IPS DF 6.9 (cell line): Measurements from ENCODE around the gene CLEC20A.

Experiments
- DNase-seq: peaks from one replicate; pipeline ENCODE4 v3.0.0-alpha.2; 2013; ENCODE audit warnings: low read depth, low spot score
- H3K27ac ChIP-seq: one replicate; pipeline ENCODE4 v1.5.1; 2013; ENCODE audit warnings: low read length, control low read depth
- H3K27me3 ChIP-seq: 2 replicates; pipeline ENCODE4 v1.6.1; 2013; ENCODE audit warnings: mild to moderate bottlenecking, low read length; ENCODE audit not compliant: control insufficient read depth, insufficient read depth
- H3K36me3 ChIP-seq: 2 replicates; pipeline ENCODE4 v1.6.1; 2013; ENCODE audit warnings: low read length; ENCODE audit not compliant: control insufficient read depth, insufficient read depth
- H3K4me1 ChIP-seq: 2 replicates; pipeline ENCODE4 v1.6.1; 2013; ENCODE audit warnings: low read length; ENCODE audit not compliant: control insufficient read depth, insufficient read depth
- H3K4me3 ChIP-seq: 2 replicates; pipeline ENCODE4 v1.5.1; 2013; ENCODE audit warnings: mild to moderate bottlenecking, low read length
- H3K9me3 ChIP-seq: 2 replicates; pipeline ENCODE4 v1.6.1; 2013; ENCODE audit warnings: low read length, inconsistent platforms; ENCODE audit not compliant: control insufficient read depth, insufficient read depth
- WGBS: extraction: QIAGEN DNeasy Blood & Tissue Kit; methylation state at CpG from one replicate; pipeline ENCODE4 v1.1.7; 2013; ENCODE audit warnings: mixed read lengths, missing lambda C conversion rate; ENCODE audit not compliant: insufficient read length, insufficient coverage; 5-methylcytosine and 5-hydroxymethylcytosine counted together

The CLEC20A gene

GRCh38 chr1:178500091-178500770 is 3.5 kb upstream of the CLEC20A start:
- no CpG with 5 or more reads among the region's 11 CpGs for WGBS
- DNase-seq: no peak

GRCh38 chr1:178498896-178499675 is 2.3 kb upstream of the CLEC20A start:
- DNase-seq: no peak
- Histone ChIP-seq H3K4me3 (no peak overlapping the region), H3K27me3 (no peaks in the 10 kb centered on the region), H3K27ac (no peak overlapping the region), H3K9me3 (no peaks in the 10 kb centered on the region), H3K36me3 (no peaks in the 10 kb centered on the region), H3K4me1 (no peaks in the 10 kb centered on the region)
- no CpG with 5 or more reads among the region's 16 CpGs for WGBS

More at GRCh38 chr1:178500091-178500770, 3.5 kb upstream of the CLEC20A start:
- H3K9me3 ChIP-seq: no peaks in the 10 kb centered on the region
- H3K4me1 ChIP-seq: no peaks in the 10 kb centered on the region
- no peak overlapping the region for H3K27ac ChIP-seq
- H3K36me3 ChIP-seq: no peaks in the 10 kb centered on the region
- H3K4me3 ChIP-seq: no peak overlapping the region
- H3K27me3 ChIP-seq: no peaks in the 10 kb centered on the region

- H3K27ac ChIP-seq: no peak overlapping the region
- no peaks in the 10 kb centered on the region for H3K36me3 ChIP-seq
- H3K4me3 ChIP-seq: no peak overlapping the region
- no peaks in the 10 kb centered on the region for H3K9me3 ChIP-seq
- DNase-seq: no peak
- no peaks in the 10 kb centered on the region for H3K27me3 ChIP-seq
- H3K4me1 ChIP-seq: no peaks in the 10 kb centered on the region
- WGBS: no CpG with 5 or more reads among the region's 7 CpGs
These were observed 1.2 kb upstream of the CLEC20A start for GRCh38 chr1:178497903-178498478.

GRCh38 chr1:178495741-178496409 is 889 bp downstream of the CLEC20A start:
- no peak overlapping the region for H3K4me3 ChIP-seq
- WGBS: no CpG with 5 or more reads among the region's 16 CpGs
- no peak overlapping the region for H3K27ac ChIP-seq
- no peaks in the 10 kb centered on the region for H3K9me3 ChIP-seq
- no peak for DNase-seq
- H3K27me3 ChIP-seq: no peaks in the 10 kb centered on the region
- H3K36me3 ChIP-seq: no peaks in the 10 kb centered on the region
- no peaks in the 10 kb centered on the region for H3K4me1 ChIP-seq

GRCh38 chr1:178495158-178495557 is 1.6 kb downstream of the CLEC20A start:
- DNase-seq: no peak
- no peaks in the 10 kb centered on the region for H3K36me3 ChIP-seq
- no peak overlapping the region for H3K27ac ChIP-seq
- H3K27me3 ChIP-seq: no peaks in the 10 kb centered on the region
- no peaks in the 10 kb centered on the region for H3K4me1 ChIP-seq
- no peaks in the 10 kb centered on the region for H3K9me3 ChIP-seq
- no peak overlapping the region for H3K4me3 ChIP-seq
- no CpG with 5 or more reads among the region's 1 CpG for WGBS

- Histone ChIP-seq H3K27ac (no peak overlapping the region), H3K4me1 (no peaks in the 10 kb centered on the region)
- no CpG with 5 or more reads among the region's 13 CpGs for WGBS
These were observed 2.2 kb downstream of the CLEC20A start for GRCh38 chr1:178494569-178494971.

GRCh38 chr1:178493301-178493741 is 3.4 kb downstream of the CLEC20A start:
- H3K27me3 ChIP-seq: no peaks in the 10 kb centered on the region
- H3K4me3 ChIP-seq: no peak overlapping the region
- no peaks in the 10 kb centered on the region for H3K9me3 ChIP-seq
- no peaks in the 10 kb centered on the region for H3K4me1 ChIP-seq
- no peak overlapping the region for H3K27ac ChIP-seq
- no peaks in the 10 kb centered on the region for H3K36me3 ChIP-seq
- no CpG with 5 or more reads among the region's 16 CpGs for WGBS
- no peak for DNase-seq

More at GRCh38 chr1:178494569-178494971, 2.2 kb downstream of the CLEC20A start:
- H3K36me3 ChIP-seq: no peaks in the 10 kb centered on the region
- H3K4me3 ChIP-seq: no peak overlapping the region
- no peaks in the 10 kb centered on the region for H3K27me3 ChIP-seq
- no peaks in the 10 kb centered on the region for H3K9me3 ChIP-seq
- no peak for DNase-seq

- Histone ChIP-seq H3K27me3 (no peaks in the 10 kb centered on the region), H3K4me3 (no peak overlapping the region), H3K4me1 (no peaks in the 10 kb centered on the region), H3K27ac (no peak overlapping the region), H3K36me3 (no peaks in the 10 kb centered on the region), H3K9me3 (no peaks in the 10 kb centered on the region)
- no CpG with 5 or more reads among the region's 11 CpGs for WGBS
- no peak for DNase-seq
These were observed 4.4 kb downstream of the CLEC20A start for GRCh38 chr1:178492341-178492740.

- DNase-seq: no peak
- no CpG with 5 or more reads among the region's 4 CpGs for WGBS
- H3K36me3 ChIP-seq: no peaks in the 10 kb centered on the region; the same call in 1 of the 2 replicates
- H3K4me1 ChIP-seq: no peaks in the 10 kb centered on the region
- no peak overlapping the region for H3K4me3 ChIP-seq
- no peaks in the 10 kb centered on the region for H3K27me3 ChIP-seq
- no peak overlapping the region for H3K27ac ChIP-seq
- no peaks in the 10 kb centered on the region for H3K9me3 ChIP-seq
These were observed 5.0 kb downstream of the CLEC20A start for GRCh38 chr1:178491721-178492120.

GRCh38 chr1:178490967-178491366 is 5.8 kb downstream of the CLEC20A start:
- no peaks in the 10 kb centered on the region; the same call in 1 of the 2 replicates for H3K36me3 ChIP-seq
- H3K27me3 ChIP-seq: no peaks in the 10 kb centered on the region
- DNase-seq: no peak
- no peak overlapping the region for H3K27ac ChIP-seq
- no CpG with 5 or more reads among the region's 9 CpGs for WGBS
- H3K4me1 ChIP-seq: no peaks in the 10 kb centered on the region
- H3K9me3 ChIP-seq: no peaks in the 10 kb centered on the region
- H3K4me3 ChIP-seq: no peak overlapping the region
